H1 (cell line): ENCODE measurements around the gene SMTNL1. TPM values are rescaled to one million over a fixed set of nuclear protein-coding genes. Genes with fewer than 3 reads are reported as not detected.

Experiments used
- CTCF ChIA-PET: fragments of 300-600 bp; sonication (Branson Sonifier 250); formaldehyde crosslinking; loops from one replicate; lab custom pipeline; 2021; ENCODE audit not compliant: partially characterized antibody; lab: Charles Lee
- POLR2A ChIA-PET: fragments of 300-600 bp; sonication (Branson Sonifier 250); formaldehyde crosslinking; loops from one replicate; lab custom pipeline; 2021; ENCODE audit warnings: inconsistent platforms; ENCODE audit not compliant: partially characterized antibody; lab: Charles Lee
- DNase-seq, 2 experiments: peaks; one replicate each; pipeline versions ENCODE4 v3.0.0 to v3.0.0-alpha.2; 2010 to 2022; ENCODE audit warnings: low spot score in 2 of 2, low read depth in 1 of 2, mixed read lengths in 1 of 2
- FAIRE-seq: peaks from 2 replicates; lab custom pipeline; 2011; peaks lifted over from hg19 to GRCh38; lab: Jason Lieb, UNC
- H2AFZ ChIP-seq: 2 replicates; pipeline ENCODE4 v1.8.1; 2012; ENCODE audit warnings: low read length, inconsistent platforms
- H2AK5ac ChIP-seq: 2 replicates; pipeline ENCODE4 v1.6.1; 2013; ENCODE audit warnings: low read depth, low read length
- H2BK120ac ChIP-seq: replicated peaks from 2 replicates; pipeline ENCODE3; 2013; ENCODE audit warnings: low read depth, low read length, inconsistent platforms
- H2BK12ac ChIP-seq: 2 replicates; pipeline ENCODE4 v1.6.1; 2013; ENCODE audit warnings: low read depth, low read length
- H2BK15ac ChIP-seq: 2 replicates; pipeline ENCODE4 v1.6.1; 2013; ENCODE audit warnings: low read length
- H2BK20ac ChIP-seq: 2 replicates; pipeline ENCODE4 v1.6.1; 2013; ENCODE audit warnings: low read length
- H2BK5ac ChIP-seq: 2 replicates; pipeline ENCODE4 v1.6.1; 2013; ENCODE audit warnings: low read depth, low read length
- H3K14ac ChIP-seq: 2 replicates; pipeline ENCODE4 v1.6.1; 2013; ENCODE audit warnings: inconsistent platforms; ENCODE audit not compliant: insufficient read length
- H3K18ac ChIP-seq: 2 replicates; pipeline ENCODE4 v1.6.1; 2013; ENCODE audit warnings: low read length; ENCODE audit errors: extremely low read depth
- H3K23ac ChIP-seq: 2 replicates; pipeline ENCODE4 v1.6.1; 2013; ENCODE audit warnings: inconsistent platforms; ENCODE audit not compliant: insufficient read length
- H3K23me2 ChIP-seq: 2 replicates; pipeline ENCODE4 v1.6.1; 2013; ENCODE audit warnings: low read depth, low read length
- H3K27ac ChIP-seq: 2 replicates; pipeline ENCODE4 v1.6.1; 2011; ENCODE audit warnings: low read depth, low read length, inconsistent platforms
- H3K27me3 ChIP-seq, 4 experiments: replicated peaks in 1 of 4; 1 replicate in 1 of 4; 2 replicates in 3 of 4; pipeline versions ENCODE4 v1.6.1 to v1.8.1; 2011 to 2013; ENCODE audit warnings: low read length in 3 of 4, mild to moderate bottlenecking in 3 of 4, inconsistent platforms in 2 of 4, mixed read lengths in 2 of 4, moderate library complexity in 1 of 4; ENCODE audit not compliant: control insufficient read depth in 3 of 4, insufficient read depth in 3 of 4; ENCODE audit errors: extremely low read depth in 1 of 4
- H3K36me3 ChIP-seq, 4 experiments: 2 replicates each; pipeline versions ENCODE4 v1.6.1 to v1.8.1; 2011 to 2013; ENCODE audit warnings: mild to moderate bottlenecking in 4 of 4, low read length in 3 of 4, moderate library complexity in 2 of 4, control low read depth in 1 of 4, inconsistent platforms in 1 of 4; ENCODE audit not compliant: insufficient read depth in 4 of 4, control insufficient read depth in 2 of 4
- H3K4ac ChIP-seq: replicated peaks from 2 replicates; pipeline ENCODE3; 2013; ENCODE audit warnings: low read length, low read depth, mixed read lengths, inconsistent platforms; ENCODE audit not compliant: insufficient read length
- H3K4me1 ChIP-seq, 4 experiments: replicated peaks in 1 of 4; 1 replicate in 1 of 4; 2 replicates in 3 of 4; pipeline versions ENCODE4 v1.6.1 to v1.8.1; 2011 to 2013; ENCODE audit warnings: low read length in 3 of 4, inconsistent platforms in 2 of 4, mixed read lengths in 1 of 4; ENCODE audit not compliant: insufficient read depth in 4 of 4, control insufficient read depth in 3 of 4
- H3K4me2 ChIP-seq, 2 experiments: 2 replicates each; pipeline versions ENCODE4 v1.6.1 to v1.8.1; 2011 to 2013; ENCODE audit warnings: low read depth in 2 of 2, low read length in 2 of 2, control low read depth in 1 of 2, inconsistent platforms in 1 of 2, mild to moderate bottlenecking in 1 of 2; ENCODE audit not compliant: insufficient read depth in 1 of 2
- H3K4me3 ChIP-seq, 4 experiments: fragments of 200-600, 300-600 bp in 1 of 4; sonication (generic), shearing (Covaris generic), sonication (Bioruptor Twin) in 1 of 4; 2 replicates each; pipeline versions ENCODE4 v1.5.1 to v1.8.1; 2011 to 2016; ENCODE audit warnings: low read length in 4 of 4, low read depth in 3 of 4, control low read depth in 2 of 4, inconsistent platforms in 2 of 4, mild to moderate bottlenecking in 2 of 4, mixed read lengths in 1 of 4, moderate library complexity in 1 of 4; ENCODE audit not compliant: insufficient read depth in 2 of 4; ENCODE audit errors: extremely low read depth in 1 of 4
- H3K56ac ChIP-seq: replicated peaks from 2 replicates; pipeline ENCODE3; 2013; ENCODE audit warnings: low read depth, mild to moderate bottlenecking, mixed read lengths, low read length, inconsistent platforms; ENCODE audit not compliant: insufficient read length
- H3K79me1 ChIP-seq: 2 replicates; pipeline ENCODE4 v1.6.1; 2013; ENCODE audit warnings: low read depth, low read length, control low read depth
- H3K79me2 ChIP-seq, 2 experiments: 2 replicates each; pipeline versions ENCODE4 v1.6.1 to v1.8.1; 2012 to 2013; ENCODE audit warnings: low read length in 2 of 2, mild to moderate bottlenecking in 2 of 2, inconsistent platforms in 1 of 2; ENCODE audit not compliant: insufficient read depth in 2 of 2, control insufficient read depth in 1 of 2
- H3K9ac ChIP-seq, 4 experiments: replicated peaks in 1 of 4; 1 replicate in 1 of 4; 2 replicates in 3 of 4; pipeline versions ENCODE4 v1.6.1 to v1.8.1; 2011 to 2013; ENCODE audit warnings: low read depth in 3 of 4, low read length in 3 of 4, control low read depth in 2 of 4, mild to moderate bottlenecking in 2 of 4, moderate library complexity in 2 of 4, inconsistent platforms in 1 of 4; ENCODE audit errors: extremely low read depth in 1 of 4
- H3K9me3 ChIP-seq, 2 experiments: 2 replicates each; pipeline versions ENCODE4 v1.6.1 to v1.8.1; 2012 to 2013; ENCODE audit warnings: mild to moderate bottlenecking in 2 of 2, moderate library complexity in 2 of 2, control low read depth in 1 of 2, inconsistent platforms in 1 of 2, low read depth in 1 of 2, low read length in 1 of 2, mixed read lengths in 1 of 2; ENCODE audit not compliant: insufficient read depth in 2 of 2
- H4K20me1 ChIP-seq, 2 experiments: replicated peaks in 1 of 2; 2 replicates each; pipeline versions ENCODE3 to v1.8.1; 2011 to 2013; ENCODE audit warnings: inconsistent platforms in 2 of 2, low read length in 2 of 2, mild to moderate bottlenecking in 1 of 2; ENCODE audit not compliant: insufficient read depth in 2 of 2, control insufficient read depth in 1 of 2
- H4K5ac ChIP-seq: 2 replicates; pipeline ENCODE4 v1.6.1; 2013; ENCODE audit warnings: low read length, low read depth, mixed read lengths, inconsistent platforms; ENCODE audit not compliant: insufficient read length
- H4K8ac ChIP-seq: 2 replicates; pipeline ENCODE4 v1.8.0; 2013; ENCODE audit warnings: mild to moderate bottlenecking, moderate library complexity, low read length, inconsistent platforms; ENCODE audit not compliant: insufficient read depth; ENCODE audit errors: extremely low read depth
- H4K91ac ChIP-seq: replicated peaks from 2 replicates; pipeline ENCODE3; 2013; ENCODE audit warnings: low read length, mixed read lengths, inconsistent platforms; ENCODE audit not compliant: insufficient read length
- ATF2 ChIP-seq: IDR thresholded peaks from 2 replicates; pipeline ENCODE4 v1.6.1; 2012; ENCODE audit warnings: low read length, inconsistent platforms
- BACH1 ChIP-seq: IDR thresholded peaks from 2 replicates; pipeline ENCODE4 v1.6.1; 2012; ENCODE audit warnings: low read length, improper control_type of control experiment
- CHD1 ChIP-seq: IDR thresholded peaks from 2 replicates; pipeline ENCODE4 v1.6.1; 2012; ENCODE audit warnings: low read depth, low read length, improper control_type of control experiment
- RBBP5 ChIP-seq: IDR thresholded peaks from 2 replicates; pipeline ENCODE4 v1.7.1; 2012; ENCODE audit warnings: low read depth, mild to moderate bottlenecking, inconsistent platforms, low read length, moderate library complexity, borderline replicate concordance
- RFX5 ChIP-seq: IDR thresholded peaks from 2 replicates; pipeline ENCODE4 v1.6.1; 2011; ENCODE audit warnings: low read depth, low read length, improper control_type of control experiment, borderline replicate concordance
- TBP ChIP-seq: IDR thresholded peaks from 2 replicates; pipeline ENCODE4 v1.6.1; 2011; ENCODE audit warnings: low read depth, low read length, improper control_type of control experiment
- WGBS, 2 experiments: shearing (Covaris generic) in 1 of 2; methylation state at CpG; one replicate each; pipeline versions ENCODE4 v1.1.6 to v1.1.7; 2013 to 2015; ENCODE audit warnings: low lambda C conversion rate in 2 of 2, mixed read lengths in 2 of 2, inconsistent platforms in 1 of 2, low coverage in 1 of 2, missing lambda C conversion rate in 1 of 2; ENCODE audit not compliant: insufficient replicate concordance in 2 of 2, insufficient coverage in 1 of 2, insufficient read length in 1 of 2; ENCODE audit errors: extremely low coverage in 1 of 2, missing lambda C conversion rate in 1 of 2; 5-methylcytosine and 5-hydroxymethylcytosine counted together
- polyA plus RNA-seq, 7 experiments: library from polyadenylated mRNA; depleted of rRNA in 3 of 7; stranded (reverse) in 5 of 7; unstranded in 2 of 7; fragments of >200 nt in 5 of 7; fragments of 200-250 nt in 2 of 7; gene quantifications; 1 replicate in 5 of 7; 2 replicates in 1 of 7; 4 replicates in 1 of 7; pipeline versions ENCODE4 v1.2.1 to v1.2.3, GENCODE V29; 2011 to 2013; ENCODE audit warnings: missing spikeins in 2 of 7, mixed read lengths in 2 of 7
- total RNA-seq: library from RNA; stranded (reverse); fragmentation: NEBNext Ultra II Directional; extraction: Animal tissue kit (Norgen Biotek cat#: 25700); gene quantifications from 2 replicates; pipeline ENCODE4 v1.2.1, GENCODE V29; 2021

SMTNL1 gene
- total and polyA plus RNA-seq, 2 of the 8 experiments (the other 6 are each of a cell fraction or from before 2014, with no cell fraction given), result 0.18 TPM; not detected in 1

GRCh38 chr11:57556041-57556440, 18.6 kb downstream of the SMTNL1 start:
- Histone ChIP-seq H2BK15ac (peak overlapping the region; percentile 48; the same call in 1 of the 2 replicates), H3K79me2 (peaks cover 0 to 2% of the 10 kb centered on the region in 2 experiments; a peak in 1 of 4 replicates), H2AK5ac (no peak overlapping the region), H3K36me3 (peaks cover 2 to 41% (median 25%) of the 10 kb centered on the region in 4 experiments; a peak in 7 of 8 replicates), H4K8ac (no peak overlapping the region), H2BK20ac (no peak overlapping the region), H2BK5ac (no peak overlapping the region), H2AFZ (no peak overlapping the region), H2BK120ac (no peak overlapping the region), H2BK12ac (no peak overlapping the region), H3K27me3 (no peaks in the 10 kb centered on the region), H3K56ac (no peak overlapping the region), H3K27ac (no peak overlapping the region), H3K9me3 (no peaks in the 10 kb centered on the region), H3K18ac (no peak overlapping the region), H3K4me2 (no peak overlapping the region), H4K20me1 (peaks cover 2% of the 10 kb centered on the region in 2 experiments), H3K4ac (no peak overlapping the region), H4K5ac (no peak overlapping the region), H3K79me1 (no peaks in the 10 kb centered on the region), H3K4me3 (no peak overlapping the region), H3K23ac (no peak overlapping the region), H3K9ac (peak overlapping the region in 1 of 4 experiments; percentile 11; a peak in 1 of 7 replicates), H3K23me2 (no peaks in the 10 kb centered on the region), H3K14ac (no peak overlapping the region), H4K91ac (no peak overlapping the region), H3K4me1 (peaks cover 0 to 3% (median 2%) of the 10 kb centered on the region in 4 experiments; a peak in 2 of 7 replicates)
- ChIA-PET POLR2A (interaction anchor here (1.3 to 2.3 kb wide), 5 partner anchors 12 to 88 kb away, joined by 3 to 8 read pairs (median 6); no protein-coding TSS in a partner anchor), CTCF (interaction anchor here (2.1 to 3.0 kb wide), 3 partner anchors 9 to 88 kb away, joined by 11 to 12 read pairs (median 11); no protein-coding TSS in a partner anchor)
- 94% methylated on average over 8 of the region's 8 CpGs; no CpG with 5 or more reads in 1 of the 2 experiments for WGBS, 2 experiments
- FAIRE-seq, result no peak
- no peak for DNase-seq
- no peak for TF ChIP-seq RBBP5
- no peak for TF ChIP-seq TBP
- TF ChIP-seq ATF2, result no peak
- no peak for TF ChIP-seq RFX5
- no peak for TF ChIP-seq CHD1
- TF ChIP-seq BACH1, result no peak
